Endometrium (tissue), 2 donors: ENCODE results near the gene PEX14.
"Not testable (repeated sequence)": the region's sequence is repeated elsewhere in the genome, so short reads cannot be mapped to it uniquely, and the experiment has no call there.

Source experiments
- FAIRE-seq: peaks from 2 replicates; lab custom pipeline; 2012; peaks lifted over from hg19 to GRCh38; lab: Jason Lieb, UNC
- donor health status: control.
- donor health status: control.

The PEX14 gene

GRCh38 chr1:10450836-10451235, 23.9 kb upstream of the PEX14 start:
- FAIRE-seq = no peak

- FAIRE-seq = peak; percentile 8
Observed at GRCh38 chr1:10451287-10451686, 23.5 kb upstream of the PEX14 start.

GRCh38 chr1:10456048-10456447, 18.7 kb upstream of the PEX14 start:
- no peak for FAIRE-seq

GRCh38 chr1:10456661-10457060, 18.1 kb upstream of the PEX14 start:
- FAIRE-seq = no peak

GRCh38 chr1:10457462-10457861, 17.3 kb upstream of the PEX14 start:
- not testable (repeated sequence) for FAIRE-seq

- FAIRE-seq = no peak
Observed at GRCh38 chr1:10457875-10458274, 16.9 kb upstream of the PEX14 start.

GRCh38 chr1:10459184-10459583, 15.6 kb upstream of the PEX14 start:
- FAIRE-seq = no peak

- no peak for FAIRE-seq
Observed at GRCh38 chr1:10467078-10467477, 7.7 kb upstream of the PEX14 start.

GRCh38 chr1:10470043-10470442, 4.7 kb upstream of the PEX14 start:
- FAIRE-seq = no peak

- FAIRE-seq = no peak
Observed at GRCh38 chr1:10471411-10472219, 3.1 kb upstream of the PEX14 start.

- peak; percentile 46 for FAIRE-seq
Observed at GRCh38 chr1:10472220-10473144, 2.3 kb upstream of the PEX14 start, which contains the start of gene DFFA. TSS of gene DFFA (minus strand) at chr1:10472529. CDS start at chr1:10472458, 71 bp downstream.

- FAIRE-seq = no peak
Observed at GRCh38 chr1:10473145-10473765, 1.5 kb upstream of the PEX14 start.

GRCh38 chr1:10474309-10474612, 489 bp upstream of the PEX14 start:
- FAIRE-seq = not testable (repeated sequence)

GRCh38 chr1:10475510-10475909, 760 bp downstream of the PEX14 start:
- no peak for FAIRE-seq

- FAIRE-seq = no peak
Observed at GRCh38 chr1:10479296-10479695, 4.5 kb downstream of the PEX14 start.

- no peak for FAIRE-seq
Observed at GRCh38 chr1:10480614-10481013, 5.9 kb downstream of the PEX14 start.

GRCh38 chr1:10484521-10484920, 9.8 kb downstream of the PEX14 start:
- no peak for FAIRE-seq

- FAIRE-seq = no peak
Observed at GRCh38 chr1:10489291-10490055, 14.7 kb downstream of the PEX14 start.

- FAIRE-seq = no peak
Observed at GRCh38 chr1:10490286-10490970, 15.7 kb downstream of the PEX14 start.

GRCh38 chr1:10494418-10494753, 19.6 kb downstream of the PEX14 start:
- no peak for FAIRE-seq

GRCh38 chr1:10494754-10495474, 20.2 kb downstream of the PEX14 start:
- peak; percentile 33 for FAIRE-seq
